Esophagus muscularis mucosa (tissue), 4 donors: Measurements from ENCODE around the gene MACROD2. TPM values are rescaled to one million over a fixed set of nuclear protein-coding genes. Genes with fewer than 3 reads are reported as not detected.

Experiments used
- DNase-seq: peaks from one replicate; pipeline ENCODE4 v3.0.0-alpha.2; 2017; ENCODE audit errors: extremely low spot score
- H3K27ac ChIP-seq, 4 donors: fragments of 200-600 bp; sonication (generic); replicated peaks in 1 of 4; 1 replicate in 3 of 4; 2 replicates in 1 of 4; pipeline ENCODE4 v1.5.1; 2016 to 2019; ENCODE audit warnings: mild to moderate bottlenecking in 1 of 4
- H3K27me3 ChIP-seq, 4 donors: fragments of 200-600 bp; sonication (generic); one replicate each; pipeline versions ENCODE4 v1.5.1 to v1.6.0; 2016 to 2019
- H3K36me3 ChIP-seq, 4 donors: fragments of 200-600 bp; sonication (generic); one replicate each; pipeline ENCODE4 v1.5.1; 2016 to 2019
- H3K4me1 ChIP-seq, 4 donors: fragments of 200-600 bp; sonication (generic); one replicate each; pipeline ENCODE4 v1.5.1; 2016 to 2019
- H3K4me3 ChIP-seq, 4 donors: fragments of 200-600 bp; sonication (generic); 1 replicate in 2 of 4; 2 replicates in 2 of 4; pipeline ENCODE4 v1.5.1; 2016 to 2019; ENCODE audit warnings: mild to moderate bottlenecking in 4 of 4, moderate library complexity in 1 of 4
- H3K9me3 ChIP-seq, 4 donors: fragments of 200-600 bp; sonication (generic); 1 replicate in 3 of 4; 2 replicates in 1 of 4; pipeline ENCODE4 v1.5.1; 2016 to 2019
- EP300 ChIP-seq: sonication (generic); formaldehyde crosslinking; IDR thresholded peaks from one replicate; pipeline ENCODE4 v1.6.1; 2017; ENCODE audit warnings: antibody characterized with exemption
- POLR2A ChIP-seq: fragments of 450-650 bp; IDR thresholded peaks from one replicate; pipeline ENCODE4 v1.6.1; 2017; ENCODE audit warnings: antibody characterized with exemption, moderate library complexity, mild to moderate bottlenecking, low read depth
- POLR2AphosphoS5 ChIP-seq, 2 donors: sonication (generic); formaldehyde crosslinking; IDR thresholded peaks; one replicate each; pipeline ENCODE4 v1.6.1; 2017; ENCODE audit warnings: antibody characterized with exemption in 2 of 2
- WGBS: methylation state at CpG from one replicate; pipeline ENCODE4 v1.1.5; 2018; 5-methylcytosine and 5-hydroxymethylcytosine counted together
- intact Hi-C: fragments of 100-400 bp; cut with DNase I; formaldehyde crosslinking; loops from one replicate; pipeline ENCODE4 v1.15.1; 2023
- total RNA-seq, 4 donors: library from RNA; depleted of rRNA; stranded (reverse); fragments of >200 nt; gene quantifications; one replicate each; pipeline versions ENCODE4 v1.1.0 to v1.2.1, GENCODE V29; 2016
- TF ChIP-seq, protein P1 (sequence below), 3 experiments: fragments of 200-600 bp in 2 of 3; fragments of 450-650 bp in 1 of 3; sonication (generic) in 2 of 3; IDR thresholded peaks; one replicate each; pipeline ENCODE4 v1.5.1; 2017 to 2019; ENCODE audit warnings: antibody characterized with exemption in 3 of 3, mild to moderate bottlenecking in 2 of 3, moderate library complexity in 1 of 3

The MACROD2 gene
- total RNA-seq, 4 donors from 2014 or later, result 1.4 to 3.6 (median 2.6) TPM

DNA sequence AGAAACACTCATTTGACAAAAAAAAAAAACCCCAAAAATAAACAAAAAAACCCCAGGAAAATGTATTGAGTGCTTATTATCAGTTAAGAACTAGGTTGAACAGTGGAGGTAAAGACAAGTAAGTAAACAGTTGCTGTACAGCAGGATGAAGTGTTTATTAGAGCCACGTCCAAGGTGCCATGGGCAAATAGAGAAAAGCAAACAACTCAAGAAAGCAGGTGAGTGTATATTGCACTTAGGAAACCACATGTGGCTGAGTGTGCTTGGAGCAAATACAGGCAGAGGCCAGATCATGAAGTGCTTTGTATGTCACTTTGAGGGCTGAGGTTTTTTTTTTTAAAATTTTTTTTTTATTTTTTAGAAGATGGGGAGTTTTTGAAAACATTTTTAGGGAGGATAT is 98.3 kb downstream of the MACROD2 start:
- Histone ChIP-seq H3K9me3 (no peaks in the 10 kb centered on the region), H3K4me1 (no peaks in the 10 kb centered on the region), H3K27me3 (no peaks in the 10 kb centered on the region), H3K27ac (no peak overlapping the region), H3K36me3 (no peaks in the 10 kb centered on the region), H3K4me3 (no peak overlapping the region)
- no peak for TF ChIP-seq EP300
- no peak for TF ChIP-seq POLR2AphosphoS5 (IDR thresholded peaks at IDR 0.05)
- DNase-seq, result no peak
- intact Hi-C loops, result no loop called here
- WGBS, result 57% methylated on average over 1 of the region's 1 CpG

DNA sequence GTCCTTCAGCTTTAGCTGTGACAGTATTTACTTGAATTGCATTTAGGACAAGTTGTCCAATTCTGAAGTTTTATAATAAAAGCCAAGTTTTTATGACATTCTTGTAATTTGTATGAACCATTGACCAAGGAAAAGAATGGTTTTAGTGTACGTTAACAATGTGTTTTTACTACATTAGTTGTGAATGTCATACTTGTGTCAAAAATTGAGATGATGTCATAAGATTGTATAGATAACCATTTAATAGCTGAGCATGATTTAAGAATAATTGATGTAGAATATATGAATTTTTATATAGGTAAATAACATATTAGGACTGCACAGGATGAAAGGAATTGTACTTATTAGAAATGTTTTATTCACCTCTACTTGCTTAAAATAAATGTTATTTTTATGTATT is 102.9 kb downstream of the MACROD2 start:
- no peak overlapping the region for H3K4me3 ChIP-seq
- TF ChIP-seq, protein P1, sequence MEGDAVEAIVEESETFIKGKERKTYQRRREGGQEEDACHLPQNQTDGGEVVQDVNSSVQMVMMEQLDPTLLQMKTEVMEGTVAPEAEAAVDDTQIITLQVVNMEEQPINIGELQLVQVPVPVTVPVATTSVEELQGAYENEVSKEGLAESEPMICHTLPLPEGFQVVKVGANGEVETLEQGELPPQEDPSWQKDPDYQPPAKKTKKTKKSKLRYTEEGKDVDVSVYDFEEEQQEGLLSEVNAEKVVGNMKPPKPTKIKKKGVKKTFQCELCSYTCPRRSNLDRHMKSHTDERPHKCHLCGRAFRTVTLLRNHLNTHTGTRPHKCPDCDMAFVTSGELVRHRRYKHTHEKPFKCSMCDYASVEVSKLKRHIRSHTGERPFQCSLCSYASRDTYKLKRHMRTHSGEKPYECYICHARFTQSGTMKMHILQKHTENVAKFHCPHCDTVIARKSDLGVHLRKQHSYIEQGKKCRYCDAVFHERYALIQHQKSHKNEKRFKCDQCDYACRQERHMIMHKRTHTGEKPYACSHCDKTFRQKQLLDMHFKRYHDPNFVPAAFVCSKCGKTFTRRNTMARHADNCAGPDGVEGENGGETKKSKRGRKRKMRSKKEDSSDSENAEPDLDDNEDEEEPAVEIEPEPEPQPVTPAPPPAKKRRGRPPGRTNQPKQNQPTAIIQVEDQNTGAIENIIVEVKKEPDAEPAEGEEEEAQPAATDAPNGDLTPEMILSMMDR (IDR thresholded peaks at IDR 0.05), result no peak
- TF ChIP-seq EP300 (no peak), POLR2AphosphoS5 (IDR thresholded peaks at IDR 0.05) (no peak), POLR2A (no peak)
- no peak for DNase-seq
- H3K9me3 ChIP-seq, result no peaks in the 10 kb centered on the region
- no peak overlapping the region for H3K27ac ChIP-seq
- H3K27me3 ChIP-seq, result no peaks in the 10 kb centered on the region
- H3K36me3 ChIP-seq, result no peaks in the 10 kb centered on the region
- H3K4me1 ChIP-seq, result no peaks in the 10 kb centered on the region
- WGBS, result 75% methylated on average over 1 of the region's 1 CpG
- intact Hi-C loops, result no loop called here

DNA sequence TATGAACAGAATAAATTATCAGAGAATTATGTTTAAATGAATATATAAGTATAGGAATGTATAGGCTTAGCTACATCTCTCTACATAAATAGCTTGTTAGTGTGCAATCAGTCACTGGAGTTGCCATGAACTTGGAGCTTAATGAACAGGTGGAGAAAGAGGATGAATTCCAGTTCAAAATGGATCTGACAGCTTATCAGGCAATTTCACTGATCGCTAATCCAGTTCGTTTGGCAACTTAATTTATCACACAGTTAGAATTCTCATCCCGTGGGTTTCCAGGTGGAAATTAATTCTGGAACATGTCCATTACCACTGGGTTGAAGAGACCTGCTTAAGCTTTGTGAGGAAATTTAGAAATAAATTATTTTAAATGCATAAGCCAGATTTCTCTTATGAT is 118.1 kb downstream of the MACROD2 start:
- Histone ChIP-seq H3K36me3 (no peaks in the 10 kb centered on the region), H3K27me3 (no peaks in the 10 kb centered on the region), H3K9me3 (peaks cover 0 to 5% (median 0%) of the 10 kb centered on the region in 4 donors), H3K4me1 (no peaks in the 10 kb centered on the region), H3K27ac (no peak overlapping the region), H3K4me3 (no peak overlapping the region)
- DNase-seq, result no peak
- WGBS, result 72% methylated on average over 3 of the region's 3 CpGs
- TF ChIP-seq POLR2AphosphoS5 (IDR thresholded peaks at IDR 0.05), result no peak
- TF ChIP-seq, protein P1 (IDR thresholded peaks at IDR 0.05), result no peak
- no peak for TF ChIP-seq POLR2A
- no peak for TF ChIP-seq EP300
- intact Hi-C loops, result no loop called here

DNA sequence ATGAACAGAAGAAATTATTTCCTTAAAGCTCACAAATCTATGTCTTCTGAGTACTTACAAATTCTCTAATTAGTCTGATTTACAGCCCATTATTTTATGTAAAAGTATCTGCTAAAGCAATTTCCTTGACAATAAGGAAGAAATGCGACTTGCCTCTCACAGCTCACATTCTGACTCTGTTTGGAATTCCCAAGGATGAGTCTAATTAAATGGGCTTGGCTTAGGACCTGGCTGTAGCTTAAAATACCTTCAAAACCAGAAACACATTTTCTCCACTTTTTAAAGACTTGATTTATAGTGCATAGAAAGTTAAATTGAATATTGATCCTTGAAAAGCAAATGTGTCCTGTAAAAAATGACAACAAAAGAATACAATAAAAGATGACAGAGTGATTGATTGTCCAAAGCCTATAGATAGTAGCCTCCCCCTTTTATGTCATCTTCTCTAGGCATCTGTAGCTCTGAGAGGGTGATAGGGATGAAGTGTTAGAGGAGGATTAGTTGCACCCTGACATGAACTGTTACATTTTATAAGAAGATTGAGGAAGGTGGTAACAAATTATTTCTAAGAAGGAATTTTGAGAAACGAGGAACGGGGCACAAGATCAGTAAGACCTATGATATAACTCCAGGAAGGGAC is 118.9 kb downstream of the MACROD2 start:
- intact Hi-C loops, result no loop called here
- TF ChIP-seq EP300, result no peak
- TF ChIP-seq, protein P1 (IDR thresholded peaks at IDR 0.05), result no peak
- Histone ChIP-seq H3K4me3 (no peak overlapping the region), H3K4me1 (no peaks in the 10 kb centered on the region), H3K27me3 (no peaks in the 10 kb centered on the region), H3K36me3 (no peaks in the 10 kb centered on the region), H3K27ac (no peak overlapping the region), H3K9me3 (peaks cover 0 to 5% (median 0%) of the 10 kb centered on the region in 4 donors)
- no peak for DNase-seq
- 87% methylated on average over 3 of the region's 3 CpGs for WGBS

DNA sequence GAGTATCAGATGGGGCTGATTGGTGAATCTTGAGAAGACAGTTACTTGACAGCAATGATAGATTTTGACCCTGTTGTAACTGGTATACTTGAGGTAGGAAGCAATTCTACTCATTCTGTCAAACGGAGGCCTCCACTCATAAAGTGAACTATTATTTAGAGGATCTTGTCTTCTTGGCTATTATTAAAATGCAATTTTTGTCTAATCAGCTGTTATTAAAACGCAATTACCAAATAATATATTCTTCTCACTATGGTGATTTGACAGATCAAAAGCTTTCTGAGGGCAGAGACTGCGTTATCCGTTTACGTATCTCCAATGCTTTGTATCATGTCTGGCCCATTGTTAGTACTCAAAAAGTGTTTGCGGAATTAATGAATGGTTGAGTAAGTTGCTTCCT is 120.7 kb downstream of the MACROD2 start:
- no peak for DNase-seq
- no peak overlapping the region for H3K27ac ChIP-seq
- no peaks in the 10 kb centered on the region for H3K4me1 ChIP-seq
- H3K4me3 ChIP-seq, result no peak overlapping the region
- intact Hi-C loops, result no loop called here
- H3K27me3 ChIP-seq, result no peaks in the 10 kb centered on the region
- 92% methylated on average over 6 of the region's 6 CpGs for WGBS
- H3K9me3 ChIP-seq, result no peaks in the 10 kb centered on the region
- TF ChIP-seq, protein P1 (IDR thresholded peaks at IDR 0.05), result no peak
- H3K36me3 ChIP-seq, result no peaks in the 10 kb centered on the region
